Testis (tissue), 3 donors: ENCODE measurements around the gene KCNJ5. TPM values are rescaled to one million over a fixed set of nuclear protein-coding genes. Genes with fewer than 3 reads are reported as not detected.
"Not testable (repeated sequence)": the region's sequence is repeated elsewhere in the genome, so short reads cannot be mapped to it uniquely, and the experiment has no call there.

ENCODE experiments used
- DNase-seq: peaks from one replicate; pipeline ENCODE4 v3.0.0-alpha.2; 2019
- H3K27ac ChIP-seq, 2 donors: fragments of 200-600 bp; sonication (generic); one replicate each; pipeline ENCODE4 v1.5.1; 2019
- H3K27me3 ChIP-seq: fragments of 200-600 bp; sonication (generic); one replicate; pipeline ENCODE4 v1.5.1; 2019
- H3K36me3 ChIP-seq: fragments of 200-600 bp; sonication (generic); one replicate; pipeline ENCODE4 v1.5.1; 2017; ENCODE audit warnings: low read depth; ENCODE audit errors: missing control alignments
- H3K4me1 ChIP-seq: fragments of 200-600 bp; sonication (generic); one replicate; pipeline ENCODE4 v1.5.1; 2019
- H3K4me3 ChIP-seq, 2 donors: fragments of 200-600 bp; sonication (generic); one replicate each; pipeline ENCODE4 v1.5.1; 2017 to 2019
- H3K9me3 ChIP-seq: fragments of 200-600 bp; sonication (generic); one replicate; pipeline ENCODE4 v1.5.1; 2017
- POLR2A ChIP-seq: fragments of 450-650 bp; IDR thresholded peaks from one replicate; pipeline ENCODE4 v1.6.1; 2017; ENCODE audit warnings: antibody characterized with exemption, mild to moderate bottlenecking, moderate library complexity
- WGBS, 2 donors: methylation state at CpG; one replicate each; pipeline ENCODE4 v1.1.5; 2018; 5-methylcytosine and 5-hydroxymethylcytosine counted together
- intact Hi-C: fragments of 100-400 bp; cut with DNase I; formaldehyde crosslinking; loops from one replicate; pipeline ENCODE4 v1.15.1; 2023; ENCODE audit warnings: low total_unique reads
- polyA plus RNA-seq: library from polyadenylated mRNA; stranded (reverse); fragments of 350-450 nt; fragmentation: Illumina TruSeq; extraction: RNeasy Lipid Tissue Mini Kit (QIAGEN cat#74804); gene quantifications from one replicate; pipeline ENCODE4 v1.2.3, GENCODE V29; 2014; ENCODE audit warnings: low read depth, low replicate concordance; ENCODE audit not compliant: insufficient read depth
- total RNA-seq, 2 donors: library from RNA; depleted of rRNA; stranded (reverse); fragments of >200 nt; gene quantifications; one replicate each; pipeline ENCODE4 v1.2.3, GENCODE V29; 2016
- TF ChIP-seq, protein P1 (sequence below), 3 experiments: fragments of 450-650 bp in 2 of 3; fragments of 200-600 bp in 1 of 3; sonication (generic) in 1 of 3; IDR thresholded peaks; one replicate each; pipeline ENCODE4 v1.5.1; 2016 to 2019; ENCODE audit warnings: antibody characterized with exemption in 3 of 3, mild to moderate bottlenecking in 2 of 3, moderate library complexity in 1 of 3

KCNJ5 gene
- total and polyA plus RNA-seq, 3 donors from 2014 or later: 0.55 to 2.1 (median 1.5) TPM

- H3K9me3 ChIP-seq: no peaks in the 10 kb centered on the region
- no peak overlapping the region for H3K27ac ChIP-seq
- no peaks in the 10 kb centered on the region for H3K36me3 ChIP-seq
- no peak overlapping the region for H3K4me3 ChIP-seq
- no peak for TF ChIP-seq POLR2A
- TF ChIP-seq, protein P1, sequence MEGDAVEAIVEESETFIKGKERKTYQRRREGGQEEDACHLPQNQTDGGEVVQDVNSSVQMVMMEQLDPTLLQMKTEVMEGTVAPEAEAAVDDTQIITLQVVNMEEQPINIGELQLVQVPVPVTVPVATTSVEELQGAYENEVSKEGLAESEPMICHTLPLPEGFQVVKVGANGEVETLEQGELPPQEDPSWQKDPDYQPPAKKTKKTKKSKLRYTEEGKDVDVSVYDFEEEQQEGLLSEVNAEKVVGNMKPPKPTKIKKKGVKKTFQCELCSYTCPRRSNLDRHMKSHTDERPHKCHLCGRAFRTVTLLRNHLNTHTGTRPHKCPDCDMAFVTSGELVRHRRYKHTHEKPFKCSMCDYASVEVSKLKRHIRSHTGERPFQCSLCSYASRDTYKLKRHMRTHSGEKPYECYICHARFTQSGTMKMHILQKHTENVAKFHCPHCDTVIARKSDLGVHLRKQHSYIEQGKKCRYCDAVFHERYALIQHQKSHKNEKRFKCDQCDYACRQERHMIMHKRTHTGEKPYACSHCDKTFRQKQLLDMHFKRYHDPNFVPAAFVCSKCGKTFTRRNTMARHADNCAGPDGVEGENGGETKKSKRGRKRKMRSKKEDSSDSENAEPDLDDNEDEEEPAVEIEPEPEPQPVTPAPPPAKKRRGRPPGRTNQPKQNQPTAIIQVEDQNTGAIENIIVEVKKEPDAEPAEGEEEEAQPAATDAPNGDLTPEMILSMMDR (IDR thresholded peaks at IDR 0.05): no peak
- intact Hi-C loops: no loop called here
- no peaks in the 10 kb centered on the region for H3K27me3 ChIP-seq
- DNase-seq: no peak
- H3K4me1 ChIP-seq: no peaks in the 10 kb centered on the region
- 75% methylated on average over 6 of the region's 6 CpGs for WGBS, 2 donors
Measured at GRCh38 chr11:128915149-128915521, 24.0 kb downstream of the KCNJ5 start.

GRCh38 chr11:128916037-128916572, 24.9 kb downstream of the KCNJ5 start:
- Histone ChIP-seq H3K9me3 (no peaks in the 10 kb centered on the region), H3K27me3 (no peaks in the 10 kb centered on the region), H3K36me3 (no peaks in the 10 kb centered on the region), H3K4me3 (no peak overlapping the region), H3K4me1 (no peaks in the 10 kb centered on the region), H3K27ac (no peak overlapping the region)
- WGBS, 2 donors: 57 to 72% methylated on average over 3 of the region's 3 CpGs
- DNase-seq: no peak
- TF ChIP-seq, protein P1 (IDR thresholded peaks at IDR 0.05): no peak
- no peak for TF ChIP-seq POLR2A
- intact Hi-C loops: no loop called here

DNA sequence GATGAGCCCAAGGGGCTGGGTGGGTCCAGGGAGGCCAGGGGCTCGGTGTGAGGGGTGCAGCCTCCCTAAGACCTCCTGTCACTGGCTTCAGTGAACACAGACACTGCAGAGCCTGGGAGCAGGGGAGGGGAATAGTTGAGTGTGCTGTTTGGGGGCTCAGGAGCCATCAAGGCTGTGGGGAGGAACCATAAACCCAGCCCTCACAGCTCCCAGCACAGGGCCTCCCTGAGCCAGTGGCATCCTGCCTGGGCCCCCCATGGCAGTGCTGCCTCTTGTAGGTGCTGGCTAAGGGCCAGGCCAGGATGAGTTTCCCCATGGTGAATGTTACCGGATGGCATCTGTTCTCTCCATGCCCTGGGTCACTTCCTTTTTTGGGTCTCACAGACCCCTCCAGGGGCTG, 25.5 kb downstream of the KCNJ5 start:
- no peaks in the 10 kb centered on the region for H3K27me3 ChIP-seq
- H3K27ac ChIP-seq: no peak overlapping the region
- no peaks in the 10 kb centered on the region for H3K9me3 ChIP-seq
- H3K4me3 ChIP-seq: no peak overlapping the region
- WGBS, 2 donors: 91 to 100% methylated on average over 1 to 2 of the region's 2 CpGs
- H3K4me1 ChIP-seq: no peaks in the 10 kb centered on the region
- DNase-seq: no peak
- no peak for TF ChIP-seq POLR2A
- TF ChIP-seq, protein P1 (IDR thresholded peaks at IDR 0.05): no peak
- no peaks in the 10 kb centered on the region for H3K36me3 ChIP-seq
- intact Hi-C loops: no loop called here

DNA sequence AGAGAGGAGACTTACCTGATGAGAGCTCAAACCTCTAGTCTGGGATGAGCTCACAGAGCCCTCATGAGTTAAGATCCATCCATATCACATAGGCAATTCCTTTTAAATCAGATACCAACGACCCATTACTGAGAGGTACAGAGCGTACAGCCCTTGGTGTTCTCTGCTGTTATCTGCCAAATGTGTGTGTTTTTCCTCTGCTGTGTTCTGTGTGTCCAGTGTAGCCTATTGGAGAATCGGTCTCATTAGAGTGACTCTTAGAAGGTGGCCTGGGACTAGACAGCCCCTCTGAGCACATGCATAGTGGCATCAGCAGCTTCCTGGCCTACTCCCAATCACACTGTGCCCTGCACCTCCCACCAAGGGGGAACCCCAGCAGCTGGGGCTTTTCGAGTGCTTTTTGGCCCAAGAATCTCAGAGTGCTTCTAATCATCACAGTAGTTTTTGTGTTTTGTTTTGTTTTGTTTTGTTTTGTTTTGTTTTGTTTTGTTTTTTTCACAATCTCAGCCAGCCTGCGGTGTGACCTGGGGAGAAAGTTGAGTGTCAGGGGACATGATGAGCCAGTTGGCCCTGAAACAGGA, 26.1 kb downstream of the KCNJ5 start:
- TF ChIP-seq POLR2A: no peak
- TF ChIP-seq, protein P1 (IDR thresholded peaks at IDR 0.05): no peak
- Histone ChIP-seq H3K36me3 (no peaks in the 10 kb centered on the region), H3K9me3 (no peaks in the 10 kb centered on the region), H3K27ac (no peak overlapping the region), H3K27me3 (no peaks in the 10 kb centered on the region), H3K4me3 (no peak overlapping the region), H3K4me1 (no peaks in the 10 kb centered on the region)
- 33 to 37% methylated on average over 4 to 5 of the region's 5 CpGs for WGBS, 2 donors
- no peak for DNase-seq
- intact Hi-C loops: no loop called here

- TF ChIP-seq POLR2A: no peak
- TF ChIP-seq, protein P1 (IDR thresholded peaks at IDR 0.05): no peak
- intact Hi-C loops: no loop called here
- 66 to 92% methylated on average over 4 to 5 of the region's 5 CpGs for WGBS, 2 donors
- Histone ChIP-seq H3K9me3 (no peaks in the 10 kb centered on the region), H3K4me1 (no peaks in the 10 kb centered on the region), H3K27me3 (no peaks in the 10 kb centered on the region), H3K36me3 (no peaks in the 10 kb centered on the region), H3K27ac (no peak overlapping the region), H3K4me3 (no peak overlapping the region)
- DNase-seq: no peak
Measured at GRCh38 chr11:128919216-128919615, 28.1 kb downstream of the KCNJ5 start.

DNA sequence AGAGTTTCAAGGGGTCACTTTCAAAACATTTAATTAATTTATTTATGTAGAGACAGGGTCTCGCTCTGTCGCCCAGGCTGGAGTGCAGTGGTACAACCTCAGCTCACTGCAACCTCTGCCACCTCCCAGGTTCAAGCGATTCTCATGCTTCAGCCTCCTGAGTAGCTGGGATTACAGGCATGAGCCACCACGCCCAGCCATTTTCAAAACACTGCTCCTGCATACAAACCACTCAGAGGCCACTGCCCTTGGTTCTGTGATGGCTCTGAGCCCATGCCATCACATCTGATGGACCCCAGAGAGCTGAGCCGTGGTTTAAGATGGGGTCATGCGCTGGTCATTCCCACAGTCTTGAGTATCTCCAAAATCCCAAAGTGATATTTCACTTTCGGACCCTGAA, 28.5 kb downstream of the KCNJ5 start:
- H3K27me3 ChIP-seq, intact Hi-C loops, H3K27ac ChIP-seq, H3K9me3 ChIP-seq, DNase-seq, H3K4me1 ChIP-seq, H3K36me3 ChIP-seq, H3K4me3 ChIP-seq: not testable (repeated sequence)
- WGBS, 2 donors: 76 to 91% methylated on average over 7 of the region's 7 CpGs
